GM19452 (cell line): Measurements from ENCODE around the gene DUSP9.

ENCODE experiments used
- ATAC-seq: cut with Tn5 transposase; IDR thresholded peaks from one replicate; pipeline ENCODE4 v1.9.1; 2021; ENCODE audit not compliant: unreplicated experiment

The DUSP9 gene

GRCh38 chrX:153635788-153636668 lies 11.0 kb upstream of the DUSP9 start:
- no peak for ATAC-seq

GRCh38 chrX:153636716-153637115 lies 10.3 kb upstream of the DUSP9 start:
- ATAC-seq: no peak

GRCh38 chrX:153637121-153638040 lies 9.6 kb upstream of the DUSP9 start:
- ATAC-seq: no peak

- ATAC-seq: no peak
Measured at GRCh38 chrX:153638041-153638371, 9.0 kb upstream of the DUSP9 start.

- no peak for ATAC-seq
Measured at GRCh38 chrX:153638436-153639176, 8.4 kb upstream of the DUSP9 start.

GRCh38 chrX:153639177-153640044 lies 7.6 kb upstream of the DUSP9 start:
- no peak for ATAC-seq

DNA sequence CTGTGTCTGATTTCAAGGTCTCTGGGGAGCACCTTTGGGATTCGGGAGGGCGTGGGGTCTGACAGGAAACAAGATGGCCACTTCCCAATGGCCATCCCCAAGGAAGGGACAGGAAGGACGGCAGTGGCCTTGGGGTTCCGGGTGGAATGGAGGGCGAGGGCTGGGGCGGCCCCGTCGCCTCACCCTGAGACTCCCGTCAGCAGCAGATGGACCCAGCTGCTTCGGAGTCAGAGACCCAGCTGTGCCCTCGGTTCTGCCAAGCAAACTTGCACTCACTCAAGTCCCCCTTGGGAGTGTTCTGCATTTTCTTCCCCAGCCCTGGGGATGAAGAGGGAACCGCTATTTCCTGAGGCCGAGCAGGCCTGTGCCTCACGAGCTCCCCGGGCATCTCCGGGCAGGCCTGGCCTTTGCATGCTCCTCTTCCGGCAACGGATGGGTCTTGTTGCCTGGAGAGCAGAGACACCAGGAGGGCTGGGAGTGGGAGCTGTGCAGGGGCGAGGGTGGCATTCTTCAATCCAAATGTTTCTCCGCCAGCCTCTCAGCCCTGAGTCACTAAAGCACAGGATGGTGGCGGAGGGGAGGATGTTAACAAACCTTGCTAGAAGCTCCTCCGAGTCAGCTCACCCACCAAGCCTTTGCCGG lies 6.8 kb upstream of the DUSP9 start:
- no peak for ATAC-seq

DNA sequence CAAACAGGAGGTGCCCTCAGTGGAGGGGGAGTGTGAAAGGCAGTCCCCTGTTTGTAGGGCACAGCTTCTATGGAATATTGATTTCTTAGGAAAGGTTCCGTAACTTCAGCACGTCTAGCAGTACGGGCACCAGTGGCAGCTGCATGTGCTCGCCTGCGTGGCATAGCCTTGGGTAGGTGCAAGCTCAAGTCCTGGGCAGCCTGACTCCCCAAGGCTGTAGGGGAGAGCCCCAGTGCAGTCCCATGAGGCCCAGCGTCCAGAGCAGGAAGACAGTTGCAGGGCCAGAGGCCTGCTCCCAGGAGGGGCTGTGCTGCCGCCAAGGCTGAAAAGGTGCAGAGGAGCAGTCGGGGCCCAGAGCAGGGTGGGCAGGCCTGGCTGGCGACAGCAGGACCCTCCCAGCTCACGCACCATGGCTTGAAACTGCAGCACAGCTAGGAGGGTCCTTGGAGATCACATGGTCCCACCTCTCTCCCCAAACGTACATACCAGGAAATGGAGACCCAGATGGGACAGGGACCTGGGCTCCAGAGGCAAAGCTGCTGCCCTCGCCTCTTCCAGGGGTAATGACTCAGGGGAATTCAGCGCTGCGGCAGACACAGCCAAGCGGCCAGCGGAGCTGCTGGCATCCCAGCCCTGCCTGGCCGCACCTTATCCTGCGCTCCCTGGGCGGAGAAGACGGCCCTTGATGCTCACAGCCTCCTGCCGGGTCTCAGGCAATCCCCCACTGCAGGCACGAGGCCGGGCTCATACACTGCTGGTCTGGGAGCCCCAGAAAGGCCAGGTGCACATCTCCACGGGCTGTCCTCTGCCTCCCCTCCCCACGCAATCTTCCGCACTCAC lies 6.0 kb upstream of the DUSP9 start:
- ATAC-seq: no peak

DNA sequence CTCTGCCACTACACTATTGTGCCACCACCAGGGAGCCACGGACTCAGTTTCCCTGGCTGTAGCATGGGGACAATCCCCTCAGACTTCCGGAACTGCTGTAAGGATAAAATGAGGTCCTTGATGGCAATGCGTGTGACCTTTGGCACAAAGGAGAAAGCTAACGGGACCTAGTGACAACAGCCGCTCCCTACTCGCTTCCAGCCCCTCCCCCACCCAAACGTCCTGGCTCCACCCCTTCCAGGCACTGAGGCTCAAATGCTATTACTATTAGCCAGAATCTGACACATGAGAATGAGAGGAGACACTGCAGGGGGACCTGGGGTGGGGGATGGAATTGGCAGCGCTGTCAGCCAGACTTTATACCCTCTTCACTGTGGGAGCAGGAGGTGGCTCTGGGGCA lies 5.4 kb upstream of the DUSP9 start:
- ATAC-seq: no peak

DNA sequence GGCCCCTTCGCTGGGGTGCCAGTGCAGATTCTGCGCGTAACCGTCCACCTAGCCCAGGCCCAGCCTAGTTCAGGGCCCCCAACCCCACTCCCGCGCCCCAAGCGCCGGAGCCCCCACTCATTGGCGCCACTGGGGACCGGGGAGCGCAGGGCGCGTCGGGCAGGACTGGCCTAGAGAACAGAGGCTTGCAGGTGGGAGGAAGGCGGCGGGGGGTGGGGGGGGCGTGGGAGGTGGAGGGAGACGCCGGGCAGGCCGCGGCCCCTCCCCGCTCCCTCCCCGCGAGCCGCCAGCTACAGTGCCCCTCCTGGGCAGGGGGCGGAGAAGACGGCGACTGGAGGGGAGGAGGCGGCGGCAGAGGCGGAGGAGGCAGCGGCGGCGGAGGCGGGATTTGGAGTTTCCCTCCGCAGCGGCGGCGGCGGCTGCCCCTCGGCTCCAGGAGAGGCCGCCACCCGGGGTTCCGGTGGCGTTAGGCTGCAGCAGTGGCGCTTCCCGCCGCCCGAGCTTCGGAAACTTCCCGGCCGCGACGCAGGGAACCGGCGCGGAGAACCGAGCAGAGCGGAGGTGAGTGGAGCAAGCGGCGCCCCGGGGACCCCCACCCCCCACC lies 4.8 kb upstream of the DUSP9 start:
- no peak for ATAC-seq

DNA sequence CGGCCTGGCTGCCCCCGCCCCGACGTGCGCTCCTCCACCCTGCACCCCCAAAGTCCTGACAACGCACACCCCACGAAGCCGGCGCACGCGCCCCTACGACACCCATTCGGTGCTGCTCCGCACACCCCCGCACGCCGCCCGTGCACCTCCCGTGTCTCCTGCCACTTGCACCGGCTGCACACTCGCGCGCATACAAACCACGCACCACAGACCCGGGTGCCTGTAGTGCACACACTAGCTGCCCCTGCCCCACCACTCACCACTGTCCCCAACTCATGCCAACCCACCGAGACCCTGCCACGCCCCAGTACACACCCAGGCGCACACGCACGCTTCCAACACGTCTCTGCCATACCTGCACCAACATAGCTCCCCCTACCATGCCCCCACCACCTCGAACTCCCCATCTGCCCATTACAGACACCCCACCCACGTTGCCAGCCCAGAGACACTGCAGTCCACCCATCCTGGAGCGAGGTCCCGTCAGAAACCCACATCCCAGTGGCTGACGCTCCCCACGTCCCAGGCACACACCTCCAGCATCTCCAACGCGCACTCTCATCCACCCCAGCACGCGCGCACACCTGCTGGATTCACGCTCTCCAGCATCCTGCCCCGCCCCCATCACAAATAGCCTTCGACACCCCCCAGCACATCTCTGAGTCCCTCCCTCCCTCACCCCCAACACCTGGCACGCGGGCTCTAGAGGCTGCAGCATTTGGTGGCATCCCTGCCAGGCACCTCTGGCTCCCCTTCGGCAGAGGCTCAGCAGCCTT lies 4.2 kb upstream of the DUSP9 start:
- no peak for ATAC-seq

DNA sequence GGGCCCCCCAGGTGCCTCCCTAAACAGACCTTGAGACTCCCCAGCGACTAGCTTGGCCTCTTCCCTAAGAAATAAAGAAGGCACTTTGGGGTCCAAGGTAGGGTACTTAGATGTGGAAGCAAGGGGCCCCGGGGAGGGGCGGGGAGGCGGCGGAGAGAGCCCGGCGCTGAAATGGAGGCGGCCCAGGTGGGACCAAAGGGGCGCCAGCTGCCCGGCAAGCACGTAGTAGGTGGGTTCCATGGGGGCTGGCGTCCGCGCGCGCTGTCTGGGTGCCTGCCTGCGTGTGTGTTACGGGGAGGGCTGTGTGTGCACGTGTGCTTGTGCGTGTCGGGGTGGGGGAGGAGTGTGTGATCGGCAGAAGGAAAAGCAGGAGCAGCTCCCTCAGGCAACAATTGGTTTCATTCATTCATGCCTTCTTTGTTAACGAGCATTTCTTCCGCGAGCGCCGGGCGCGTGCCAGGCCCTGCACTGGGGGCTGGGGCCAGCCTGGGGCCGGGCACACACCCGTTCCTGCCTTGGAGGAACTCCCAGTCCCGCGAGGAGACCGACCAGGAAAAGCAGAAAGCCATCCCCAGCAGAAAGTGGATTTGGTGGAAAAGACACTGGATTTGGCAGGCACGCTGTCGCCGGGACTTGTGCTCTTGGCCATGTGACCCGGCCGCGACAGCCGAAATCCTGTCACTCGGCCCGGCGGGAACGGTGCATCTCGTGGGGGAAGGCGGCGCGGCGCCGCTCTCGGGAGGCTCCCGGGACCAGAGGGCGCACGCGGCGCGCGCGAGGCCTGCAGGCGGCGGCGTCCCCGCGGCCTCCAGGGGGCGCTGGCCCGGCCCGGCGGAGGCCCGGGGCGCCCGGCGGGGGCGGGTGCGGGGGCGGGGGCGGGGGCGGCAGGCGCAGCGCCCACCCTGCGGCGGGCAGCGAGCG lies 3.3 kb upstream of the DUSP9 start:
- ATAC-seq: no peak

DNA sequence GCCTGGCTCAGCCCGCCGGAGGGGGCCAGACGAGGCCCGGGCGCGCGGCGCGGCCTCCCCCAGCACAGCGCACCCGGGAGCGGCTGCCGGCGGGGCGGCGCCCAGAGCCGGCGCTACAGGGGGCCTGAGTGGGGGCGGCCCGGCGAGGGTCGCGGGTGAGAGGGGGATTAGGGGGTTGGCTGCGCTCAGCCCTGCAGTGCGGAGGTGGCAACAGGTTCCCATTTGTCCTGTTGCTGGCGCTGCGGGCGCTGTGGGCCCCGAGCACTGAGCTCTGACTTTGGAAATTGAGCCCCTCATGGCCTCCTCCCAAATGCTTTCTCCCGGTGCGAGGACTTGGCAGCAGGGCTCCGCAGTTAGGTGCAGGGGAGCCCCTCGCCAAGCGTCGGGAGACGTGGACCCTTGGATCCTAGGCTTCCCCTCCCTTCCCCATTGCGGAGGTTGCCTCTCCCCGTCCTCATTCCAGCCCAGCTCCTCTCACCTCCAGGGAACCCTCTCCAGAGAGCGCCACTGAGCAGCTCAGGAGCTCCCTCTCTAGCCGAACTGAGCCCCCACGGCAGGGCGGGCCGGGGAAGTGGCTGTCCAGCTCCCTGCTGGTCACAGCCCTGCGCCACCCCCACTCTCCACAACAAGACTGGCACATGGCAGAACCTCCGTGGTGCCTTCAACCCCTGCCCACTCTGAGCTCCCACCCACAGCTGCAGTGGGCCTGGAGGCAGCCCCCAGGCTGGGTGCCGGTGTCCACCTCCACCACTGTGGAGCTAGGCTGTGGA lies 2.5 kb upstream of the DUSP9 start:
- no peak for ATAC-seq

DNA sequence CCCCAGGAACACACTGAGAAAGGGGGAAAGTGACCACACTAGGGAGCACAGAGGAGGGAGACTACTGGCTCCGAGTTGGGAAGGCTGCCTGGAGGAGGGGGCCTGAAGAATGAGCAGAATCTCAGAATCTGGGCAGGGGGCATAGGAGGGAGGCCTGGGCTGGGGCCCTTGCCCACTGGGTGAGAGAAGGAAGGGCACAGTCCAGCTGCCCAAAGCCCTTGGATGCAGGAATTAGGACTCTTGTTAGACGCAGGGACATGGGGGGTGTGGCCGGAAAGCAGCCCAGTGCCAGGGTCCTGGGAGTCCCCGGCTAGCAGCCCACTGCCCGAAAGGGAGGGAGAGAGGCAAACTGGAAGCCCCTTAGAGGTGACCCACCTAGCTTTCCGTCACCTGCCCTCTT lies 1.9 kb upstream of the DUSP9 start:
- no peak for ATAC-seq

DNA sequence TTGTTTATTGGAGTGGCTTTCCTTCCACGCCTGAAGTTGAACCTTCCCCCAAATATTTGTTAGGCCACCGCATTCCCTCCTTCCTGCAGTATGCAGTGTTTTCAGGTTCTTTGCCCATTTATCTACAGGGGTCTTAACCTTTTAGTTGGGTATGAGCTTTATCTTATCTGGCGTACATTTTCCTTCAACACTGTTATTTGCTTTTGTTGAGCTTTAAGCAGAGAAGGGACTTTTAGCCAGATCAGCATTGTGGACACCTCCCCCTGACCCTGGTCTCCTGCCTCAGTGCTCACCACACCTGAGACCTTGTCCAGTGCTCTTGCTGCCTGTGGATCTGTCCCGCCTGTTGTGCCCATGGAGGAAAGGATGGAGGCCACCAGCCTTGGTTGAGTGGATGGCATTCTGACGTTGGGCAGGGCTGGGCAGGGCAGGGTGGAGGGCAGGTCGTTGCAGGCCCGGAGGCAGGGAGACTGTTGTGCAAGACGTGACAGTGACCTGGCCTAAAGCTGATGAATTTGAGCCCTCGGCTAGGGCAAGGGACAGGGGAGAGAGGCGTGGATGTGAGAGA lies 998 bp upstream of the DUSP9 start:
- ATAC-seq: no peak
